GM12873 (cell line): Measurements from ENCODE around the gene GSS.
A peak's percentile ranks its signal among the peaks of the same experiment; 100 is the strongest.

ENCODE experiments used
- CTCF ChIP-seq: IDR thresholded peaks from 2 replicates; pipeline ENCODE4 v1.5.1; 2012; ENCODE audit warnings: low read depth, mild to moderate bottlenecking, moderate library complexity, low read length, control low read depth; ENCODE audit not compliant: insufficient read depth; ENCODE audit errors: missing control alignments

GSS gene

GRCh38 chr20:34955231-34956040, at the start of gene GSS, which contains the start of gene MYH7B:
Gene GSS (minus strand): TSS chr20:34955806. CDS start chr20:34951852, 3,954 bp downstream.
Gene MYH7B (plus strand): TSS chr20:34955868. CDS start chr20:34978006, 22,138 bp downstream.
- peak; percentile 49 for TF ChIP-seq CTCF

GRCh38 chr20:35004749-35005462, 49.3 kb upstream of the GSS start:
- no peak for TF ChIP-seq CTCF

- TF ChIP-seq CTCF = no peak
Measured at GRCh38 chr20:35004051-35004725, 48.6 kb upstream of the GSS start.

GRCh38 chr20:35003211-35004031, 47.8 kb upstream of the GSS start:
- TF ChIP-seq CTCF = no peak

- no peak for TF ChIP-seq CTCF
Measured at GRCh38 chr20:35002426-35003210, 47.0 kb upstream of the GSS start.

- TF ChIP-seq CTCF = peak; percentile 36
Measured at GRCh38 chr20:35001596-35002362, 46.2 kb upstream of the GSS start.
